Astrocyte (in vitro differentiated cells and primary cell): ENCODE data around the gene BBS9. TPM values are rescaled to one million over a fixed set of nuclear protein-coding genes. Genes with fewer than 3 reads are reported as not detected.

Source experiments
- DNase-seq: peaks from one replicate; pipeline ENCODE4 v3.0.0-alpha.2; 2010; ENCODE audit warnings: low read depth
- FAIRE-seq: peaks from 2 replicates; lab custom pipeline; 2011; peaks lifted over from hg19 to GRCh38; lab: Jason Lieb, UNC
- H2AFZ ChIP-seq: 2 replicates; pipeline ENCODE4 v1.6.0; 2012; ENCODE audit warnings: low read depth, low read length, inconsistent platforms
- H3K27ac ChIP-seq: 2 replicates; pipeline ENCODE4 v1.5.1; 2011; ENCODE audit warnings: low read depth, low read length, inconsistent platforms
- H3K27me3 ChIP-seq: 2 replicates; pipeline ENCODE4 v1.6.0; 2011; ENCODE audit warnings: low read length, inconsistent platforms; ENCODE audit not compliant: insufficient read depth
- H3K36me3 ChIP-seq: 2 replicates; pipeline ENCODE4 v1.5.1; 2011; ENCODE audit warnings: low read length, inconsistent platforms; ENCODE audit not compliant: insufficient read depth
- H3K4me1 ChIP-seq: 2 replicates; pipeline ENCODE4 v1.5.1; 2011; ENCODE audit warnings: low read length, inconsistent platforms; ENCODE audit not compliant: insufficient read depth
- H3K4me2 ChIP-seq: 2 replicates; pipeline ENCODE4 v1.6.0; 2012; ENCODE audit warnings: low read length, inconsistent platforms
- H3K4me3 ChIP-seq: 2 replicates; pipeline ENCODE4 v1.5.1; 2011; ENCODE audit warnings: low read depth, mild to moderate bottlenecking, low read length, inconsistent platforms; ENCODE audit not compliant: insufficient read depth
- H3K79me2 ChIP-seq: 2 replicates; pipeline ENCODE4 v1.6.0; 2012; ENCODE audit warnings: mild to moderate bottlenecking, low read length, inconsistent platforms; ENCODE audit not compliant: insufficient read depth
- H3K9ac ChIP-seq: 2 replicates; pipeline ENCODE4 v1.6.0; 2012; ENCODE audit warnings: mild to moderate bottlenecking, low read length, inconsistent platforms
- H3K9me3 ChIP-seq: 2 replicates; pipeline ENCODE4 v1.5.1; 2012; ENCODE audit warnings: low read depth, mild to moderate bottlenecking, low read length, inconsistent platforms; ENCODE audit not compliant: insufficient read depth
- H4K20me1 ChIP-seq: 2 replicates; pipeline ENCODE4 v1.6.0; 2012; ENCODE audit warnings: low read length, inconsistent platforms; ENCODE audit not compliant: insufficient read depth
- H3K27ac Mint-ChIP-seq: one replicate; pipeline ENCODE4 v1.8.0; 2021; ENCODE audit warnings: mild to moderate bottlenecking, mixed read lengths; ENCODE audit not compliant: unreplicated experiment
- H3K27me3 Mint-ChIP-seq: one replicate; pipeline ENCODE4 v1.8.0; 2021; ENCODE audit warnings: low read depth, mixed read lengths; ENCODE audit not compliant: unreplicated experiment
- H3K36me3 Mint-ChIP-seq: one replicate; pipeline ENCODE4 v1.8.0; 2021; ENCODE audit warnings: low read depth, mixed read lengths; ENCODE audit not compliant: unreplicated experiment
- H3K4me1 Mint-ChIP-seq: one replicate; pipeline ENCODE4 v1.8.0; 2021; ENCODE audit warnings: low read depth, mixed read lengths; ENCODE audit not compliant: unreplicated experiment
- H3K4me3 Mint-ChIP-seq: one replicate; pipeline ENCODE4 v1.8.0; 2021; ENCODE audit warnings: mild to moderate bottlenecking, moderate library complexity, mixed read lengths; ENCODE audit not compliant: unreplicated experiment
- H3K9me3 Mint-ChIP-seq: one replicate; pipeline ENCODE4 v1.8.0; 2021; ENCODE audit warnings: mild to moderate bottlenecking, mixed read lengths; ENCODE audit not compliant: unreplicated experiment
- CTCF ChIP-seq: IDR thresholded peaks from 2 replicates; pipeline ENCODE4 v1.5.1; 2011; ENCODE audit warnings: low read depth, mild to moderate bottlenecking, inconsistent platforms, low read length, moderate library complexity; ENCODE audit not compliant: insufficient read depth
- EZH2 ChIP-seq: IDR thresholded peaks from 2 replicates; pipeline ENCODE4 v1.6.1; 2012; ENCODE audit warnings: mild to moderate bottlenecking, low read length, inconsistent platforms; ENCODE audit not compliant: insufficient read depth
- total RNA-seq: library from RNA; stranded (reverse); gene quantifications from 2 replicates; pipeline ENCODE4 v1.2.1, GENCODE V29; 2021

BBS9 gene
- total RNA-seq, 1 donor from 2014 or later, result 25.1 TPM

GRCh38 chr7:33233659-33234058 is 104.3 kb downstream of the BBS9 start:
- Histone ChIP-seq H3K36me3 (no peaks in the 10 kb centered on the region), H3K9ac (no peak overlapping the region), H3K4me1 (no peaks in the 10 kb centered on the region), H3K4me3 (no peak overlapping the region), H2AFZ (no peak overlapping the region), H3K4me2 (no peak overlapping the region), H3K9me3 (no peaks in the 10 kb centered on the region), H3K27ac (no peak overlapping the region), H3K27me3 (no peaks in the 10 kb centered on the region), H3K79me2 (no peaks in the 10 kb centered on the region), H4K20me1 (no peaks in the 10 kb centered on the region)
- no peak overlapping the region for H3K4me3 Mint-ChIP-seq
- FAIRE-seq (no peak), DNase-seq (no peak)
- no peaks in the 10 kb centered on the region for H3K9me3 Mint-ChIP-seq
- H3K4me1 Mint-ChIP-seq, result no peaks in the 10 kb centered on the region
- no peak for TF ChIP-seq CTCF
- TF ChIP-seq EZH2, result no peak
- H3K27ac Mint-ChIP-seq, result no peak overlapping the region
- H3K36me3 Mint-ChIP-seq, result no peaks in the 10 kb centered on the region
- no peaks in the 10 kb centered on the region for H3K27me3 Mint-ChIP-seq

GRCh38 chr7:33237036-33237435 is 107.7 kb downstream of the BBS9 start:
- H3K4me1 ChIP-seq, result no peaks in the 10 kb centered on the region
- no peaks in the 10 kb centered on the region for H3K27me3 Mint-ChIP-seq
- no peaks in the 10 kb centered on the region for H3K36me3 Mint-ChIP-seq
- no peak overlapping the region for H3K27ac ChIP-seq
- H3K79me2 ChIP-seq, result no peaks in the 10 kb centered on the region
- H3K9ac ChIP-seq, result no peak overlapping the region
- no peak overlapping the region for H3K4me3 ChIP-seq
- no peak overlapping the region for H3K27ac Mint-ChIP-seq
- H3K9me3 ChIP-seq, result no peaks in the 10 kb centered on the region
- FAIRE-seq, result no peak
- TF ChIP-seq EZH2 (no peak), CTCF (no peak)
- H3K27me3 ChIP-seq, result no peaks in the 10 kb centered on the region
- no peak overlapping the region for H2AFZ ChIP-seq
- no peaks in the 10 kb centered on the region for H3K36me3 ChIP-seq
- H3K4me1 Mint-ChIP-seq, result no peaks in the 10 kb centered on the region
- no peaks in the 10 kb centered on the region for H4K20me1 ChIP-seq
- no peak overlapping the region for H3K4me3 Mint-ChIP-seq
- H3K4me2 ChIP-seq, result no peak overlapping the region
- DNase-seq, result no peak
- no peaks in the 10 kb centered on the region for H3K9me3 Mint-ChIP-seq

GRCh38 chr7:33243319-33243881 is 114.0 kb downstream of the BBS9 start:
- Histone ChIP-seq H3K4me1 (no peaks in the 10 kb centered on the region), H3K36me3 (no peaks in the 10 kb centered on the region), H3K27ac (no peak overlapping the region), H3K9ac (no peak overlapping the region), H3K27me3 (no peaks in the 10 kb centered on the region), H3K9me3 (no peaks in the 10 kb centered on the region), H3K79me2 (no peaks in the 10 kb centered on the region), H3K4me3 (no peak overlapping the region), H2AFZ (no peak overlapping the region), H3K4me2 (no peak overlapping the region), H4K20me1 (no peaks in the 10 kb centered on the region)
- H3K9me3 Mint-ChIP-seq, result no peaks in the 10 kb centered on the region
- H3K27me3 Mint-ChIP-seq, result no peaks in the 10 kb centered on the region
- TF ChIP-seq CTCF (peak; percentile 74), EZH2 (no peak)
- H3K4me3 Mint-ChIP-seq, result no peak overlapping the region
- H3K4me1 Mint-ChIP-seq, result no peaks in the 10 kb centered on the region
- DNase-seq (peak; percentile 23), FAIRE-seq (peak; percentile 83)
- no peaks in the 10 kb centered on the region for H3K36me3 Mint-ChIP-seq
- no peak overlapping the region for H3K27ac Mint-ChIP-seq
